ENCODE results near the gene NEK2. TPM values are rescaled to one million over a fixed set of nuclear protein-coding genes. Genes with fewer than 3 reads are reported as not detected.

Gene NEK2
- polyA plus RNA-seq, 3 donors, result 16.7 to 20.1 (median 18.4) TPM

DNA sequence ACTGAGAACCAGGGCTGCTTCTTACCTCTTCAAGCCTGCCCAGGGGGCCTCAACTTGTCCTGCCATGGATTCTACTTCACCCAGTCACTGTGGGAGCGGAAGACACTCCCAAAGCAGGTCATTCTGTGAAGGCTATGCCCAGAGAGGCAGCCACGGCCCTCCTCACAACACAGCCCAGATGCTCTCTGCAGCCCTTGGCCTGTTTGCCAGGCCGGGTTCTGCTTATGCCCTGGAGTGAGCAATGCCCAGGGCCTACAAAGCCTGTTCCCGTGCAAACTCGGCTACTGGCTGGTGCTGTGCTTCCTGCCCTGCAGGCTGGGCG is 62.7 kb downstream of the NEK2 start:
- DNase-seq, result no peak

Other genes with a start within 250 kb of the NEK2 start
- gene RD3, start 183.5 kb downstream of the NEK2 start, polyA plus RNA-seq (ENCODE audit: insufficient read length in 3 of 3), result under 1 TPM; 0.22 to 0.57 (median 0.39) TPM
- 10 to 100 TPM; 28.5 to 32.2 (median 31.4) TPM for gene SLC30A1, start 96.5 kb downstream of the NEK2 start, polyA plus RNA-seq (ENCODE audit: insufficient read length in 3 of 3)
- gene LPGAT1, start 155.1 kb upstream of the NEK2 start, polyA plus RNA-seq (ENCODE audit: insufficient read length in 3 of 3), result 10 to 100 TPM; 20.7 to 27.4 (median 25.7) TPM